ENCODE measurements around the gene ASPN.

The ASPN gene

GRCh38 chr9:92500725-92501124, 18.4 kb upstream of the ASPN start:
- Histone ChIP-seq H3K36me3 (ENCODE audit: insufficient read depth) (no peaks in the 10 kb centered on the region), H3K4me2 (no peak overlapping the region)

GRCh38 chr9:92499701-92500100, 17.4 kb upstream of the ASPN start:
- no peaks in the 10 kb centered on the region for H4K20me1 ChIP-seq (ENCODE audit: insufficient read depth)

More at GRCh38 chr9:92500725-92501124, 18.4 kb upstream of the ASPN start:
- H3K4me1 ChIP-seq (ENCODE audit: low read depth, poor library complexity, severe bottlenecking), result peaks cover 2% of the 10 kb centered on the region
- no peak overlapping the region for H3K27ac ChIP-seq
- TF ChIP-seq CTCF (conservative IDR thresholded peaks at IDR 0.05; ENCODE audit: low read depth, low read length), result no peak
- H2AFZ ChIP-seq (ENCODE audit: low read depth), result no peak overlapping the region
- H3K79me2 ChIP-seq (ENCODE audit: insufficient read depth, low read depth), result no peaks in the 10 kb centered on the region
- H3K27me3 ChIP-seq (ENCODE audit: insufficient read depth, low read depth), result no peaks in the 10 kb centered on the region
- H4K20me1 ChIP-seq (ENCODE audit: insufficient read depth), result no peaks in the 10 kb centered on the region
- H3K4me3 ChIP-seq (IDR thresholded peaks at IDR 0.05; ENCODE audit: insufficient read depth, low read depth, low read length), result no peak overlapping the region
- H3K9ac ChIP-seq, result no peak overlapping the region

GRCh38 chr9:92496396-92497176, 14.3 kb upstream of the ASPN start:
- Histone ChIP-seq H3K36me3 (ENCODE audit: insufficient read depth) (no peaks in the 10 kb centered on the region), H3K27me3 (ENCODE audit: insufficient read depth, low read depth) (no peaks in the 10 kb centered on the region), H2AFZ (ENCODE audit: low read depth) (no peak overlapping the region), H3K9ac (no peak overlapping the region), H3K79me2 (ENCODE audit: insufficient read depth, low read depth) (no peaks in the 10 kb centered on the region), H3K27ac (no peak overlapping the region), H4K20me1 (ENCODE audit: insufficient read depth) (no peaks in the 10 kb centered on the region), H3K4me2 (no peak overlapping the region), H3K4me3 (IDR thresholded peaks at IDR 0.05; ENCODE audit: insufficient read depth, low read depth, low read length) (no peak overlapping the region), H3K4me1 (ENCODE audit: low read depth, poor library complexity, severe bottlenecking) (peaks cover 17% of the 10 kb centered on the region)
- no peak for TF ChIP-seq CTCF (conservative IDR thresholded peaks at IDR 0.05; ENCODE audit: low read depth, low read length)

More at GRCh38 chr9:92499701-92500100, 17.4 kb upstream of the ASPN start:
- H3K27me3 ChIP-seq (ENCODE audit: insufficient read depth, low read depth), result no peaks in the 10 kb centered on the region
- peaks cover 12% of the 10 kb centered on the region for H3K4me1 ChIP-seq (ENCODE audit: low read depth, poor library complexity, severe bottlenecking)
- H3K27ac ChIP-seq, result no peak overlapping the region
- no peak overlapping the region for H3K9ac ChIP-seq
- TF ChIP-seq CTCF (conservative IDR thresholded peaks at IDR 0.05; ENCODE audit: low read depth, low read length), result no peak
- H3K79me2 ChIP-seq (ENCODE audit: insufficient read depth, low read depth), result no peaks in the 10 kb centered on the region
- H3K4me3 ChIP-seq (IDR thresholded peaks at IDR 0.05; ENCODE audit: insufficient read depth, low read depth, low read length), result no peak overlapping the region
- no peaks in the 10 kb centered on the region for H3K36me3 ChIP-seq (ENCODE audit: insufficient read depth)
- H3K4me2 ChIP-seq, result no peak overlapping the region
- no peak overlapping the region for H2AFZ ChIP-seq (ENCODE audit: low read depth)

GRCh38 chr9:92494856-92495255, 12.6 kb upstream of the ASPN start:
- H3K4me3 ChIP-seq (IDR thresholded peaks at IDR 0.05; ENCODE audit: insufficient read depth, low read depth, low read length), result no peak overlapping the region
- H3K9ac ChIP-seq, result no peak overlapping the region
- H3K79me2 ChIP-seq (ENCODE audit: insufficient read depth, low read depth), result no peaks in the 10 kb centered on the region
- peaks cover 17% of the 10 kb centered on the region for H3K4me1 ChIP-seq (ENCODE audit: low read depth, poor library complexity, severe bottlenecking)
- TF ChIP-seq CTCF (conservative IDR thresholded peaks at IDR 0.05; ENCODE audit: low read depth, low read length), result no peak
- H3K4me2 ChIP-seq, result no peak overlapping the region; the same call in 1 of the 2 replicates
- no peaks in the 10 kb centered on the region; the same call in 1 of the 2 replicates for H4K20me1 ChIP-seq (ENCODE audit: insufficient read depth)
- no peak overlapping the region for H2AFZ ChIP-seq (ENCODE audit: low read depth)
- no peak overlapping the region for H3K27ac ChIP-seq
- no peaks in the 10 kb centered on the region for H3K36me3 ChIP-seq (ENCODE audit: insufficient read depth)
- no peaks in the 10 kb centered on the region for H3K27me3 ChIP-seq (ENCODE audit: insufficient read depth, low read depth)
